ENCODE measurements around the gene ACTA2.

- TF ChIP-seq EZH2 (IDR thresholded peaks at IDR 0.05; ENCODE audit: low read length, missing control alignments) = no peak
- TF ChIP-seq, protein P1, sequence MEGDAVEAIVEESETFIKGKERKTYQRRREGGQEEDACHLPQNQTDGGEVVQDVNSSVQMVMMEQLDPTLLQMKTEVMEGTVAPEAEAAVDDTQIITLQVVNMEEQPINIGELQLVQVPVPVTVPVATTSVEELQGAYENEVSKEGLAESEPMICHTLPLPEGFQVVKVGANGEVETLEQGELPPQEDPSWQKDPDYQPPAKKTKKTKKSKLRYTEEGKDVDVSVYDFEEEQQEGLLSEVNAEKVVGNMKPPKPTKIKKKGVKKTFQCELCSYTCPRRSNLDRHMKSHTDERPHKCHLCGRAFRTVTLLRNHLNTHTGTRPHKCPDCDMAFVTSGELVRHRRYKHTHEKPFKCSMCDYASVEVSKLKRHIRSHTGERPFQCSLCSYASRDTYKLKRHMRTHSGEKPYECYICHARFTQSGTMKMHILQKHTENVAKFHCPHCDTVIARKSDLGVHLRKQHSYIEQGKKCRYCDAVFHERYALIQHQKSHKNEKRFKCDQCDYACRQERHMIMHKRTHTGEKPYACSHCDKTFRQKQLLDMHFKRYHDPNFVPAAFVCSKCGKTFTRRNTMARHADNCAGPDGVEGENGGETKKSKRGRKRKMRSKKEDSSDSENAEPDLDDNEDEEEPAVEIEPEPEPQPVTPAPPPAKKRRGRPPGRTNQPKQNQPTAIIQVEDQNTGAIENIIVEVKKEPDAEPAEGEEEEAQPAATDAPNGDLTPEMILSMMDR (conservative IDR thresholded peaks at IDR 0.05 in 1 of 2, IDR thresholded peaks at IDR 0.05 in 1 of 2; ENCODE audit: low read depth in 1 of 2, low read length in 2 of 2) = no peak
Measured at GRCh38 chr10:88903715-88904114, 48.9 kb downstream of the ACTA2 start.

Data from fibroblast of lung (primary cell).